Osteocyte (in vitro differentiated cells): ENCODE measurements around the gene DTX4. TPM values are rescaled to one million over a fixed set of nuclear protein-coding genes. Genes with fewer than 3 reads are reported as not detected.

ENCODE experiments used
- DNase-seq: peaks from one replicate; pipeline ENCODE4 v3.0.0; 2021; ENCODE audit warnings: mixed read lengths; ENCODE audit not compliant: unreplicated experiment; ENCODE audit errors: extremely low spot score
- H3K27ac Mint-ChIP-seq: one replicate; pipeline ENCODE4 v1.8.0; 2021; ENCODE audit warnings: mild to moderate bottlenecking, mixed read lengths; ENCODE audit not compliant: unreplicated experiment
- H3K27me3 Mint-ChIP-seq: one replicate; pipeline ENCODE4 v1.8.0; 2021; ENCODE audit warnings: mixed read lengths; ENCODE audit not compliant: unreplicated experiment
- H3K36me3 Mint-ChIP-seq: one replicate; pipeline ENCODE4 v1.8.0; 2021; ENCODE audit warnings: mixed read lengths; ENCODE audit not compliant: unreplicated experiment
- H3K4me1 Mint-ChIP-seq: one replicate; pipeline ENCODE4 v1.8.0; 2021; ENCODE audit warnings: mixed read lengths; ENCODE audit not compliant: unreplicated experiment
- H3K4me3 Mint-ChIP-seq: one replicate; pipeline ENCODE4 v1.8.0; 2021; ENCODE audit warnings: mild to moderate bottlenecking, moderate library complexity, mixed read lengths; ENCODE audit not compliant: unreplicated experiment
- H3K9me3 Mint-ChIP-seq: one replicate; pipeline ENCODE4 v1.8.0; 2021; ENCODE audit warnings: mixed read lengths; ENCODE audit not compliant: unreplicated experiment
- total RNA-seq: library from RNA; stranded (reverse); gene quantifications from 2 replicates; pipeline ENCODE4 v1.2.1, GENCODE V29; 2021
- TF ChIP-seq, protein P1 (sequence below): fragments of 200-600 bp; sonication (generic); IDR thresholded peaks from 2 replicates; pipeline ENCODE4 v1.5.0; 2021; ENCODE audit warnings: antibody characterized with exemption, mild to moderate bottlenecking, moderate library complexity

The DTX4 gene
- total RNA-seq, 1 donor from 2014 or later: 2.7 TPM

- Mint-ChIP-seq H3K27me3 (peaks cover 17% of the 10 kb centered on the region), H3K9me3 (no peaks in the 10 kb centered on the region), H3K4me3 (no peak overlapping the region), H3K4me1 (no peaks in the 10 kb centered on the region), H3K27ac (no peak overlapping the region), H3K36me3 (peaks cover 3% of the 10 kb centered on the region)
- DNase-seq: no peak
- TF ChIP-seq, protein P1, sequence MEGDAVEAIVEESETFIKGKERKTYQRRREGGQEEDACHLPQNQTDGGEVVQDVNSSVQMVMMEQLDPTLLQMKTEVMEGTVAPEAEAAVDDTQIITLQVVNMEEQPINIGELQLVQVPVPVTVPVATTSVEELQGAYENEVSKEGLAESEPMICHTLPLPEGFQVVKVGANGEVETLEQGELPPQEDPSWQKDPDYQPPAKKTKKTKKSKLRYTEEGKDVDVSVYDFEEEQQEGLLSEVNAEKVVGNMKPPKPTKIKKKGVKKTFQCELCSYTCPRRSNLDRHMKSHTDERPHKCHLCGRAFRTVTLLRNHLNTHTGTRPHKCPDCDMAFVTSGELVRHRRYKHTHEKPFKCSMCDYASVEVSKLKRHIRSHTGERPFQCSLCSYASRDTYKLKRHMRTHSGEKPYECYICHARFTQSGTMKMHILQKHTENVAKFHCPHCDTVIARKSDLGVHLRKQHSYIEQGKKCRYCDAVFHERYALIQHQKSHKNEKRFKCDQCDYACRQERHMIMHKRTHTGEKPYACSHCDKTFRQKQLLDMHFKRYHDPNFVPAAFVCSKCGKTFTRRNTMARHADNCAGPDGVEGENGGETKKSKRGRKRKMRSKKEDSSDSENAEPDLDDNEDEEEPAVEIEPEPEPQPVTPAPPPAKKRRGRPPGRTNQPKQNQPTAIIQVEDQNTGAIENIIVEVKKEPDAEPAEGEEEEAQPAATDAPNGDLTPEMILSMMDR: no peak
Observed at GRCh38 chr11:59157433-59157832, 14.5 kb upstream of the DTX4 start.

GRCh38 chr11:59158206-59159068 is 13.5 kb upstream of the DTX4 start:
- Mint-ChIP-seq H3K27me3 (peaks cover 25% of the 10 kb centered on the region), H3K4me3 (no peak overlapping the region), H3K9me3 (no peaks in the 10 kb centered on the region), H3K4me1 (no peaks in the 10 kb centered on the region), H3K27ac (peak overlapping the region; percentile 13), H3K36me3 (no peaks in the 10 kb centered on the region)
- no peak for DNase-seq
- TF ChIP-seq, protein P1: peak; percentile 87

DNA sequence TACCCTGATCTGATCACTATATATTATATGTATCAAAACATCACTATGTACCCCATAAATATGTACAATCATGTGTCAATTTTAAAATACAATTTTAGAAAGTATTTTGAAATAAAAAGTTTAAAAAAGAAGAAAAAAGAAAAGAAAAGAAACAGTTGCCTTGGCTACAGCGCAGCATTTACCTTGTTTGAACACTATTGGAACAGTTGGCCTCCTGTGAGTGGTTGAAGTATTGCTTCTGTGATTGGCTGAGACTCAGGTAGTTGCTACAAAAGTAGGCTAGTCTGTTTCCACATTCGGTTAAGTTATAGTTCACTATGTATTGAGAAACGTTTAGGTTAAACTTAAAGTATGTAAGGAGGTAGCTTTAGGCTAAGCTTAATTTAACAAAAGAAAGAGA is 7.9 kb upstream of the DTX4 start:
- Mint-ChIP-seq H3K4me1 (no peaks in the 10 kb centered on the region), H3K36me3 (no peaks in the 10 kb centered on the region), H3K27ac (no peak overlapping the region), H3K9me3 (no peaks in the 10 kb centered on the region), H3K27me3 (peaks cover 68% of the 10 kb centered on the region), H3K4me3 (no peak overlapping the region)
- TF ChIP-seq, protein P1: no peak
- DNase-seq: no peak

DNA sequence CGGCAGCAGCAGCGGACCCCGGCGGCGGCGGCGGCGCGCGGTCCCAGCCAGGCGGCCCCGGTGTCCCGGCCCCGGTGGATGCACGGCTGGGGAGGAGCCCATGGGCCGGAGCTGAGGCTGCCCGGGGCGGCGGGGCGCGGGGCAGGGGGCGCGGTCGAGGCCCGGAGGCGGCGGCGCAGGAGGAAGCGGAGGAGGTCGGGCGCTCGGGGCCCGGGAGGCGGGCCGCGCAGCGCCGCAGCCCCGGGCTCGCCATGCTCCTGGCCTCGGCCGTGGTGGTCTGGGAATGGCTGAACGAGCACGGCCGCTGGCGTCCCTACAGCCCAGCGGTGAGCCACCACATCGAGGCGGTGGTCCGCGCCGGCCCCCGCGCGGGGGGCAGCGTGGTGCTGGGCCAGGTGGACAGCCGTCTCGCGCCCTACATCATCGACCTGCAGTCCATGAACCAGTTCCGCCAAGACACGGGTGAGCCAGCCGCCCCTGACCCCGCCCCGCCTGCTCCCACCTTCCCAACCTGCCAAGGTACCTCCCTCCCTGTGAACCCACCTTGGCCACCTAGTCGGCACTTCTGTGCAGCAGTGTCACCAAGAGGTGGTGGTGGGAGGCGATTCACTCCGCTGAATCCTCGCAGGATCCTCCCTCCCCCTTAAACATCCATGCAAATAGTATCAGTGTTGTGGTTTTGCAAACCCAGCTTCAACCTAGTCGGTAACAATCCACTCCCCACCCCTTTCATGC is 580 bp downstream of the DTX4 start:
- H3K9me3 Mint-ChIP-seq: no peaks in the 10 kb centered on the region
- TF ChIP-seq, protein P1: no peak
- H3K36me3 Mint-ChIP-seq: no peaks in the 10 kb centered on the region
- no peak for DNase-seq
- H3K4me3 Mint-ChIP-seq: peak overlapping the region; percentile 77
- H3K4me1 Mint-ChIP-seq: peaks cover 12% of the 10 kb centered on the region
- H3K27ac Mint-ChIP-seq: no peak overlapping the region
- peaks cover 40% of the 10 kb centered on the region for H3K27me3 Mint-ChIP-seq
